GM19193 (cell line): ENCODE results near the gene RAPH1.

ENCODE experiments used
- POLR2A ChIP-seq: IDR thresholded peaks from 4 replicates; pipeline ENCODE4 v1.6.1; 2011; ENCODE audit not compliant: insufficient read depth, insufficient read length; ENCODE audit errors: extremely low read depth

The RAPH1 gene

DNA sequence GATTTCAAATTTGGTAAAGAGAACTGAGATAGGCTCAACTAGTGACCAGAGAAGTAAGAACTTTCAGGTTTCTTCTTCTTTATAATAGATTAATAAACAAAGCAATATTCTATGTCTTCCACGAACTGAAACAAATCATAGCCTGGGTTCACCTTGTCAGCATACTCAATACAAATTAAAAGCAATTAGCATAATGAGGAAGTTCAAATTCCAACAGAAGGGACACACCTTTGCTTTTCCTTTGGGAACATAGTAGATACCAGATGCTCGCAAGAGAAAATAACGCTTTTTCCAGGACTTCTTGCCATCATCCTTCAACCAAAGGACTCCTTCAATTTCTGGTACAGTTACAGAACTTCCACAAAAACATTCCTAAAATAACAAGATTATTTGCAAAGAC, 79.9 kb downstream of the RAPH1 start:
- TF ChIP-seq POLR2A = no peak

GRCh38 chr2:203453858-203454451, 81.1 kb downstream of the RAPH1 start:
- TF ChIP-seq POLR2A = no peak

DNA sequence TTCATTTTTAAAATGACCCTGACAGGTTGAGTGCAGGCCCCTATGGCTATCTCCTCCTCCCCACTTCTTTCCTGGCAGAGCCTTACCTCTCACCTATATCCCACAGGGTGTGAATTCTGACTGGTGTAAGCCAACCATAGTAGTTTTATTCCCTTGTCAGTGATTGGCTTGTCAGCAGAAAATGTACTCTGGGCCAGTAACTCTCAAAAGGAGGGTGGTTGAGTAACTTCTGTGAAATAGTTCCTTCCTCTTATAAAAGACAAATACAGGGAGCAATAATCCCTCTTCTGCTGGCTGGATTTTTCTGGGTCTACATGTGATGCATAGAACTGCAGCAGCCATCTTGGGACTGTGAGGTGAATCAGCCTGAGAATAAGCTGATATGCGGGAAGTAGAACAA, 83.4 kb downstream of the RAPH1 start:
- TF ChIP-seq POLR2A = no peak

DNA sequence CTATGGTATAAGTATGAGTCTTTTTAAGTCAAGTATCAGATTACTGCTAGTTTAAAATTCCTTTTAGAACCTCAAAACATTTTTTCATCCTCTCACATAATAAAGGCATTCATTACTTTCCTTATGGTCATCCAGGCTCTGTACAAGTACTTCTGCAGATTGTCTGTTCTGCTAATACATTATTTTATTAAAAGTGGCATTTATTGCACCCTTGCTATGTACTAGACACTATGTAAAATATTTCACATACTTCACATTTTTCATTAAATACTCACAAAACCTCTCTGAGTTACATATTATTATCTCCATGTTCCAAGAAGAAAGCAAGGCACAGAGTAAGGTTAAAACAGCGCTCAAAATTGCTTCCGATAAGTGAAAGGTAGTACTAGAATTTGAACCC, 84.1 kb downstream of the RAPH1 start:
- no peak for TF ChIP-seq POLR2A

- TF ChIP-seq POLR2A = no peak
These were observed 84.5 kb downstream of the RAPH1 start for GRCh38 chr2:203450561-203450960.

DNA sequence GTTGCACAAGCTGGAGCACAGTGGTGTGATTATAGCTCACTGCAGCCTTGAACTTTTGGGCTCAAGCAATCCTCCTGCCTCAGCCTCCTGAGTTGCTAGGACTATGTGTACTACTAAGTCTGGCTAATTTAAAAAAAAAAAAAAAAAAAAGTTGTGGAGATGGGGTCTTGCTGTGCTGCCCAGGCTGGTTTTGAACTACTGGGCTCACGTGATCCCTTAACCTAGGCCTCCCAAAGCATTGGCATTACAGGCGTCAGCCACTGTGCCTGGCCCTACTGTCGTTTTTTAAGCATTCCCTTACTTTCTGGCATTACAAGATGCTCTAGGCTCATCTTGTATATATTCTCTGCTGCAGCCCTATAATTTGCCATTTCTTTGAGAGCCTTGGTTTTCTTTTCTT, 88.3 kb downstream of the RAPH1 start:
- no peak for TF ChIP-seq POLR2A

DNA sequence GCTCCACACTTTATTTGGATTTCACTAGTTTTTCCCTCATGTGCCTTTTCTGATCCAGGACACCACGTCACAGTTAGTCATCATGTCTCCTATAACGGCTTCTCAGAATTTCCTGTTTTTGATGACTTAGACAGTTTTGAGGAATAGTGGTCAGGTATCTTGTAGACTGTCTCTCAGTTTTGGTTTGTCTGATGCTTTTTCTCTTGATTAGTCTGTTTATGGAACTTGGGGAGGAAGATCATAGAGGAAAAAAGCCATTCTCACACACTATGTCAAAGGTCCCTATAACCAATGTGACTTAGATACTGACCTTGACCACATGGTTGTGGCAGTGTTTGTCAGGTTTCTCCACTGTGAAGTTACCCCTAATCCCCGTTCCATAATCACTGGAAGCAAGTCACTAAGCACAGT, 89.0 kb downstream of the RAPH1 start:
- no peak for TF ChIP-seq POLR2A

GRCh38 chr2:203444738-203445137, 90.4 kb downstream of the RAPH1 start:
- no peak for TF ChIP-seq POLR2A

- no peak for TF ChIP-seq POLR2A
These were observed 92.6 kb downstream of the RAPH1 start for GRCh38 chr2:203442463-203442862.

GRCh38 chr2:203441463-203441862, 93.6 kb downstream of the RAPH1 start:
- TF ChIP-seq POLR2A = no peak

DNA sequence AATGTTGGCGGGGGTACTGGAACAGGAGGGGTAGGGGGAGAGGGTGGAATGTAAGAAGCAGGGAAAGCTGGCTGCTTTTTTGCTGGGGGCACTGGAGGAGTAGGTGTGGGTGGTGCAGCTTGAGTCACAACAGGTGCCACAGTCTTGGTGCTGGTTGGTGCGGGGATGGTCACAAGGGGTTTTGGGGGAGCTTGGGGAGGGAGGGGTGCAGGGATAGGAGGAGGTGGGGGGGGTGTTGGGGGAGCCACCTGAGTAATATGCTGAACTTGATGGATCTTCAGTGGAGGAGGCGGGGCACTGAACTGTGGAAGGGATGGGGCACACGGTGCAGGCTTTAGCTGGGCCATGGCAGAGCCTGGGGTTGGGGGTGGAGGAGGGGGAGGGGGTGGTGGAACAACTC, 94.4 kb downstream of the RAPH1 start:
- no peak for TF ChIP-seq POLR2A

- no peak for TF ChIP-seq POLR2A
These were observed 96.6 kb downstream of the RAPH1 start for GRCh38 chr2:203438528-203438927.

DNA sequence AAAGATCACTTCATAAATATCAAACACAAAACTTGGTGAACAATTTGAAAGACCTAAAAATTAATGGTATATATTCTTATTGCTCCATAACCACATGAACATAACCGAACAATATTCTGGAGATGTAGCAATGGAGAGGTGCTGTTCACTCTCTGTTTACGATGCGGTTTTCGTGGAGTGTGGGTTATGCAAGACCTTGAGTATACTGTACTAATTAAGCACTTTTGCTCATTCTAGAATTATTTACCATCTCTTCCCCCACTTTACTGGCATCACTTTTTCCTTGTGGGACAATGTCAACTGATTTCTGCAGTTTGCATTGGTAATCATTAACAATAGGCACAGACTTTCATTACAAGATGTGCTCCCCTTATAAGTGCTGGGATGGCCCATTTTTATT, 97.6 kb downstream of the RAPH1 start:
- no peak for TF ChIP-seq POLR2A

DNA sequence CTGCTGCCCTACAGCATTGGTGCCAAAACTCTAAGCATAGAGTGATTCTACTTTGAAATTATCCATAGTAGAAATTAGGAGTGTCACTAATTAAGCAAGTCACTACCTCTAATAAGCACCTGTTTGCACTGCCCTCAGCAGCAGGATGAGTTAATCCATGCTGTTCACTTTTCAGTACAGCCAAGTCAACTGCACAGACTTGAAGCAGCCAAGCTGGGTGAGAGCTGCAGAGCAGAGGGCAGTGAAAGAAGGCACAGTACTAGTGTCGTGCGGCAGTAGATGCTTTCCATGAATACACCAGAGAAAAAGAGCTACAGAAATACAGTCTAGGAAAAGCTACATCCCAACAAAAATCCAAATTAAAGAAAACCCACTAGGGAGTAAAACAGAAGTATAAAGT, 98.6 kb downstream of the RAPH1 start:
- TF ChIP-seq POLR2A = no peak

- TF ChIP-seq POLR2A = no peak
These were observed 102.3 kb downstream of the RAPH1 start for GRCh38 chr2:203432811-203433210.

GRCh38 chr2:203431391-203432185, 103.5 kb downstream of the RAPH1 start:
- no peak for TF ChIP-seq POLR2A
